ENCODE results near the gene MEI4.
"Not testable (repeated sequence)": the region's sequence is repeated elsewhere in the genome, so short reads cannot be mapped to it uniquely, and the experiment has no call there.

MEI4 gene

GRCh38 chr6:77678048-77678447 lies 25.2 kb downstream of the MEI4 start:
- DNase-seq (ENCODE audit: low read depth in 3 of 3): no peak

GRCh38 chr6:77683515-77683914 lies 30.7 kb downstream of the MEI4 start:
- no peak for DNase-seq (ENCODE audit: low read depth in 3 of 3)

GRCh38 chr6:77686931-77687330 lies 34.1 kb downstream of the MEI4 start:
- no peak for DNase-seq (ENCODE audit: low read depth in 3 of 3)

GRCh38 chr6:77688649-77689048 lies 35.8 kb downstream of the MEI4 start:
- no peak for DNase-seq (ENCODE audit: low read depth in 3 of 3)

- not testable (repeated sequence) for DNase-seq (ENCODE audit: low read depth in 3 of 3)
These were observed 47.3 kb downstream of the MEI4 start for GRCh38 chr6:77700095-77700494.

- DNase-seq (ENCODE audit: low read depth in 3 of 3): no peak
These were observed 54.8 kb downstream of the MEI4 start for GRCh38 chr6:77707603-77708002.

- no peak for DNase-seq (ENCODE audit: low read depth in 3 of 3)
These were observed 62.7 kb downstream of the MEI4 start for GRCh38 chr6:77715588-77715987.

- DNase-seq (ENCODE audit: low read depth in 3 of 3): no peak
These were observed 63.5 kb downstream of the MEI4 start for GRCh38 chr6:77716311-77716710.

- DNase-seq (ENCODE audit: low read depth in 3 of 3): not testable (repeated sequence)
These were observed 83.2 kb downstream of the MEI4 start for GRCh38 chr6:77736010-77736409.

- DNase-seq (ENCODE audit: low read depth in 3 of 3): no peak
These were observed 87.5 kb downstream of the MEI4 start for GRCh38 chr6:77740380-77740779.

GRCh38 chr6:77752156-77752555 lies 99.3 kb downstream of the MEI4 start:
- not testable (repeated sequence) for DNase-seq (ENCODE audit: low read depth in 3 of 3)

- DNase-seq (ENCODE audit: low read depth in 3 of 3): no peak
These were observed 109.5 kb downstream of the MEI4 start for GRCh38 chr6:77762386-77762785.

GRCh38 chr6:77763124-77763523 lies 110.3 kb downstream of the MEI4 start:
- DNase-seq (ENCODE audit: low read depth in 3 of 3): no peak

- no peak for DNase-seq (ENCODE audit: low read depth in 3 of 3)
These were observed 111.5 kb downstream of the MEI4 start for GRCh38 chr6:77764364-77764763.

- no peak for DNase-seq (ENCODE audit: low read depth in 3 of 3)
These were observed 120.5 kb downstream of the MEI4 start for GRCh38 chr6:77773157-77773822.

- no peak for DNase-seq (ENCODE audit: low read depth in 3 of 3)
These were observed 121.6 kb downstream of the MEI4 start for GRCh38 chr6:77774457-77774856.

- no peak for DNase-seq (ENCODE audit: low read depth in 3 of 3)
These were observed 123.6 kb downstream of the MEI4 start for GRCh38 chr6:77776441-77776840.

- no peak for DNase-seq (ENCODE audit: low read depth in 3 of 3)
These were observed 125.7 kb downstream of the MEI4 start for GRCh38 chr6:77778527-77778926.

GRCh38 chr6:77786935-77787629 lies 134.2 kb downstream of the MEI4 start:
- no peak for DNase-seq (ENCODE audit: low read depth in 3 of 3)

- DNase-seq (ENCODE audit: low read depth in 3 of 3): no peak
These were observed 144.3 kb downstream of the MEI4 start for GRCh38 chr6:77796824-77797809.

- no peak for DNase-seq (ENCODE audit: low read depth in 3 of 3)
These were observed 159.5 kb downstream of the MEI4 start for GRCh38 chr6:77812304-77812703.

- no peak for DNase-seq (ENCODE audit: low read depth in 3 of 3)
These were observed 160.3 kb downstream of the MEI4 start for GRCh38 chr6:77813090-77813489.
